Measurements from ENCODE around the gene STARD4. TPM values are rescaled to one million over a fixed set of nuclear protein-coding genes. Genes with fewer than 3 reads are reported as not detected.
A peak's percentile ranks its signal among the peaks of the same experiment; 100 is the strongest.

The STARD4 gene
- total RNA-seq, 1 donor from 2014 or later: 157 TPM

- peaks cover 13% of the 10 kb centered on the region for H3K4me1 ChIP-seq
- H3K36me3 Mint-ChIP-seq: no peaks in the 10 kb centered on the region
- H3K4me2 ChIP-seq: no peak overlapping the region
- H3K27ac Mint-ChIP-seq: no peak overlapping the region
- peaks cover 4% of the 10 kb centered on the region for H3F3A ChIP-seq (ENCODE audit: low read depth)
- H3K4me3 Mint-ChIP-seq: no peak overlapping the region
- peaks cover 3% of the 10 kb centered on the region for H3K79me2 ChIP-seq (ENCODE audit: low read depth)
- H3K4me3 ChIP-seq: no peak overlapping the region
- no peak overlapping the region for H3K9ac ChIP-seq
- no peaks in the 10 kb centered on the region for H3K36me3 ChIP-seq
- TF ChIP-seq EZH2phosphoT487 (IDR thresholded peaks at IDR 0.05) (no peak), EZH2 (IDR thresholded peaks at IDR 0.05) (no peak)
- TF ChIP-seq, protein P1, sequence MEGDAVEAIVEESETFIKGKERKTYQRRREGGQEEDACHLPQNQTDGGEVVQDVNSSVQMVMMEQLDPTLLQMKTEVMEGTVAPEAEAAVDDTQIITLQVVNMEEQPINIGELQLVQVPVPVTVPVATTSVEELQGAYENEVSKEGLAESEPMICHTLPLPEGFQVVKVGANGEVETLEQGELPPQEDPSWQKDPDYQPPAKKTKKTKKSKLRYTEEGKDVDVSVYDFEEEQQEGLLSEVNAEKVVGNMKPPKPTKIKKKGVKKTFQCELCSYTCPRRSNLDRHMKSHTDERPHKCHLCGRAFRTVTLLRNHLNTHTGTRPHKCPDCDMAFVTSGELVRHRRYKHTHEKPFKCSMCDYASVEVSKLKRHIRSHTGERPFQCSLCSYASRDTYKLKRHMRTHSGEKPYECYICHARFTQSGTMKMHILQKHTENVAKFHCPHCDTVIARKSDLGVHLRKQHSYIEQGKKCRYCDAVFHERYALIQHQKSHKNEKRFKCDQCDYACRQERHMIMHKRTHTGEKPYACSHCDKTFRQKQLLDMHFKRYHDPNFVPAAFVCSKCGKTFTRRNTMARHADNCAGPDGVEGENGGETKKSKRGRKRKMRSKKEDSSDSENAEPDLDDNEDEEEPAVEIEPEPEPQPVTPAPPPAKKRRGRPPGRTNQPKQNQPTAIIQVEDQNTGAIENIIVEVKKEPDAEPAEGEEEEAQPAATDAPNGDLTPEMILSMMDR (IDR thresholded peaks at IDR 0.05): no peak
- no peaks in the 10 kb centered on the region for H3K9me3 ChIP-seq (ENCODE audit: low read depth)
- no peaks in the 10 kb centered on the region for H3K9me3 Mint-ChIP-seq
- H3K27me3 ChIP-seq: no peaks in the 10 kb centered on the region
- peaks cover 12% of the 10 kb centered on the region for H3K4me1 Mint-ChIP-seq
- no peak for DNase-seq (ENCODE audit: low spot score)
- H2AFZ ChIP-seq (replicated peaks): no peak overlapping the region
- H3K27ac ChIP-seq: no peak overlapping the region
- H4K20me1 ChIP-seq (ENCODE audit: low read depth): no peaks in the 10 kb centered on the region
- no peaks in the 10 kb centered on the region for H3K27me3 Mint-ChIP-seq (ENCODE audit: insufficient read depth, low read depth)
Observed at GRCh38 chr5:111518777-111519176, 6.4 kb upstream of the STARD4 start.

DNA sequence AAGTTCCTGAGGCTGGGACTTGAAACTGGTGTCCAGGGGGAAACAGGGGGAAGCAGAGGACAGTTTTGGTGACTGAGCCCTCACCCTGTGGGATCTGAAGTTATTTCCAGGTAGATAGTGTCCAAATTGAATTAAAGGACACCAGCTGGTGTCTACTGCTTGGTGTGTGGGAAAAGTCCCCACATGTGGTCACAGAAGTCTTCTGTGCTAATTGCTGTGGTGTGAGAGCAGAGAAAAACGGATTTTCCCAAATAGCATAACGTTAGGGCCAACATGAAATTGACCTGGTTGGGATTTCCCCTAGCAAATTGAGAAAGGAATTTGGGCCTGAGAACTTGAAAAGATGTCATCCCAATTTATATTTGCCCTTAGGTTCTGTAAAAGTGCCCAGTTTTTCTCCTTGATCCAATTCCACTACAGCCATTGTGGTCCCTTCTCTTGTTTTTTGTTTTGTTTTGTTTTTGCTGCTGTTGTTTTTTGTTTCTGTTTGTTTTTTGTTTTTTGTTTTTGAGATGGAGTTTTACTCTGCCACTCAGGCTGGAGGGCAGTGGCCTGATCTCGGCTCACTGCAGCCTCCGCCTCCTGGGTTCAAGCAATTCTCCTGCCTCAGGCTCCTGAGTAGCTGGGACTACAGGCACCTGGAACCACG, 5.6 kb upstream of the STARD4 start:
- no peaks in the 10 kb centered on the region for H3K27me3 ChIP-seq
- H2AFZ ChIP-seq (replicated peaks): no peak overlapping the region
- peaks cover 15% of the 10 kb centered on the region for H3K4me1 Mint-ChIP-seq
- no peaks in the 10 kb centered on the region for H3K9me3 ChIP-seq (ENCODE audit: low read depth)
- H3K4me1 ChIP-seq: peaks cover 20% of the 10 kb centered on the region
- no peak overlapping the region for H3K9ac ChIP-seq
- DNase-seq (ENCODE audit: low spot score): no peak
- H3K4me3 Mint-ChIP-seq: no peak overlapping the region
- H3K79me2 ChIP-seq (ENCODE audit: low read depth): peaks cover 6% of the 10 kb centered on the region
- no peaks in the 10 kb centered on the region for H3K36me3 ChIP-seq
- no peaks in the 10 kb centered on the region for H4K20me1 ChIP-seq (ENCODE audit: low read depth)
- no peaks in the 10 kb centered on the region for H3K9me3 Mint-ChIP-seq
- no peak overlapping the region for H3K27ac Mint-ChIP-seq
- no peak overlapping the region for H3K27ac ChIP-seq
- no peaks in the 10 kb centered on the region for H3K27me3 Mint-ChIP-seq (ENCODE audit: insufficient read depth, low read depth)
- H3K36me3 Mint-ChIP-seq: no peaks in the 10 kb centered on the region
- peaks cover 12% of the 10 kb centered on the region for H3F3A ChIP-seq (ENCODE audit: low read depth)
- TF ChIP-seq EZH2phosphoT487 (IDR thresholded peaks at IDR 0.05) (no peak), EZH2 (IDR thresholded peaks at IDR 0.05) (no peak)
- TF ChIP-seq, protein P1 (IDR thresholded peaks at IDR 0.05): no peak
- H3K4me2 ChIP-seq: no peak overlapping the region
- H3K4me3 ChIP-seq: no peak overlapping the region

- H3K27ac ChIP-seq: peak overlapping the region; percentile 96
Observed at GRCh38 chr5:111514087-111514486, 1.8 kb upstream of the STARD4 start.

More at GRCh38 chr5:111514087-111514486, 1.8 kb upstream of the STARD4 start:
- peaks cover 28% of the 10 kb centered on the region for H4K20me1 ChIP-seq (ENCODE audit: low read depth)
- peaks cover 27% of the 10 kb centered on the region for H3K4me1 Mint-ChIP-seq
- peak overlapping the region; percentile 57 for H3K27ac Mint-ChIP-seq
- H2AFZ ChIP-seq (replicated peaks): peak overlapping the region; percentile 38
- peaks cover 38% of the 10 kb centered on the region for H3K4me1 ChIP-seq
- H3K4me2 ChIP-seq: peak overlapping the region; percentile 93
- H3K4me3 Mint-ChIP-seq: peak overlapping the region; percentile 91
- DNase-seq (ENCODE audit: low spot score): no peak
- H3K9me3 Mint-ChIP-seq: no peaks in the 10 kb centered on the region
- no peaks in the 10 kb centered on the region for H3K9me3 ChIP-seq (ENCODE audit: low read depth)
- no peaks in the 10 kb centered on the region for H3K36me3 ChIP-seq
- H3K9ac ChIP-seq: no peak overlapping the region
- H3K27me3 ChIP-seq: no peaks in the 10 kb centered on the region
- peaks cover 3% of the 10 kb centered on the region for H3K36me3 Mint-ChIP-seq
- H3F3A ChIP-seq (ENCODE audit: low read depth): peaks cover 27% of the 10 kb centered on the region
- no peaks in the 10 kb centered on the region for H3K27me3 Mint-ChIP-seq (ENCODE audit: insufficient read depth, low read depth)
- H3K4me3 ChIP-seq: peak overlapping the region; percentile 93
- H3K79me2 ChIP-seq (ENCODE audit: low read depth): peaks cover 37% of the 10 kb centered on the region
- TF ChIP-seq EZH2phosphoT487 (IDR thresholded peaks at IDR 0.05) (no peak), EZH2 (IDR thresholded peaks at IDR 0.05) (no peak)
- TF ChIP-seq, protein P1 (IDR thresholded peaks at IDR 0.05): no peak

All from neural progenitor cell (in vitro differentiated cells).